OCI-LY7 (cell line): Measurements from ENCODE around the gene ACTR2.

Experiments used
- CTCF ChIP-seq: fragments of 200-600 bp; sonication (generic); conservative IDR thresholded peaks from 2 replicates; pipeline ENCODE4 v1.5.1; 2014; ENCODE audit warnings: mild to moderate bottlenecking, antibody characterized with exemption, low read length, moderate library complexity, mixed read lengths
- EZH2phosphoT487 ChIP-seq: fragments of 200-600 bp; sonication (generic); IDR thresholded peaks from 2 replicates; pipeline ENCODE4 v1.6.1; 2018; ENCODE audit warnings: low read depth, borderline replicate concordance, mild to moderate bottlenecking, mixed run types, antibody characterized with exemption, low read length, moderate library complexity, mixed read lengths

- TF ChIP-seq CTCF (no peak), EZH2phosphoT487 (no peak)
Observed at GRCh38 chr2:65263986-65264385, 36.4 kb downstream of the ACTR2 start.
